ENCODE results near the gene MLLT10.
A peak's percentile ranks its signal among the peaks of the same experiment; 100 is the strongest.

Gene MLLT10

GRCh38 chr10:21751341-21752310 is 217.6 kb downstream of the MLLT10 start:
- no peaks in the 10 kb centered on the region for H3K9me3 Mint-ChIP-seq
- no peak overlapping the region for H3K4me3 Mint-ChIP-seq
- H3K27me3 Mint-ChIP-seq = no peaks in the 10 kb centered on the region
- peaks cover 8% of the 10 kb centered on the region for H3K4me1 Mint-ChIP-seq
- DNase-seq (no peak), ATAC-seq (no peak)
- peak overlapping the region in 1 of 2 donors; percentile 36 for H3K27ac Mint-ChIP-seq

- Mint-ChIP-seq H3K9me3 (no peaks in the 10 kb centered on the region), H3K4me3 (no peak overlapping the region), H3K27ac (peak overlapping the region in 1 of 2 donors; percentile 76), H3K27me3 (no peaks in the 10 kb centered on the region), H3K4me1 (no peaks in the 10 kb centered on the region)
- no peak for DNase-seq
- ATAC-seq = no peak
These were observed 219.7 kb downstream of the MLLT10 start for GRCh38 chr10:21753497-21754270.

GRCh38 chr10:21754410-21755011 is 220.5 kb downstream of the MLLT10 start:
- H3K9me3 Mint-ChIP-seq = no peaks in the 10 kb centered on the region

GRCh38 chr10:21756707-21757106 is 222.7 kb downstream of the MLLT10 start:
- ATAC-seq = no peak
- no peak overlapping the region for H3K4me3 Mint-ChIP-seq
- H3K27ac Mint-ChIP-seq = no peak overlapping the region
- no peaks in the 10 kb centered on the region for H3K9me3 Mint-ChIP-seq
- H3K4me1 Mint-ChIP-seq = no peaks in the 10 kb centered on the region
- no peak for DNase-seq
- H3K27me3 Mint-ChIP-seq = no peaks in the 10 kb centered on the region

More at GRCh38 chr10:21754410-21755011, 220.5 kb downstream of the MLLT10 start:
- no peak for ATAC-seq
- no peak overlapping the region for H3K4me3 Mint-ChIP-seq
- no peaks in the 10 kb centered on the region for H3K4me1 Mint-ChIP-seq
- no peak overlapping the region for H3K27ac Mint-ChIP-seq
- no peaks in the 10 kb centered on the region for H3K27me3 Mint-ChIP-seq
- DNase-seq = no peak

- no peak for DNase-seq
- no peak for ATAC-seq
- Mint-ChIP-seq H3K4me3 (no peak overlapping the region), H3K4me1 (no peaks in the 10 kb centered on the region), H3K27me3 (no peaks in the 10 kb centered on the region), H3K27ac (no peak overlapping the region), H3K9me3 (no peaks in the 10 kb centered on the region)
These were observed 223.3 kb downstream of the MLLT10 start for GRCh38 chr10:21757185-21757901.

- H3K27me3 Mint-ChIP-seq = no peaks in the 10 kb centered on the region
- H3K27ac Mint-ChIP-seq = no peak overlapping the region
- no peak overlapping the region for H3K4me3 Mint-ChIP-seq
- H3K9me3 Mint-ChIP-seq = no peaks in the 10 kb centered on the region
- DNase-seq (no peak), ATAC-seq (no peak)
- H3K4me1 Mint-ChIP-seq = no peaks in the 10 kb centered on the region
These were observed 224.2 kb downstream of the MLLT10 start for GRCh38 chr10:21758239-21758638.

GRCh38 chr10:21758696-21759095 is 224.7 kb downstream of the MLLT10 start:
- DNase-seq (no peak), ATAC-seq (no peak)
- Mint-ChIP-seq H3K9me3 (no peaks in the 10 kb centered on the region), H3K4me3 (no peak overlapping the region), H3K4me1 (no peaks in the 10 kb centered on the region), H3K27ac (no peak overlapping the region), H3K27me3 (no peaks in the 10 kb centered on the region)

GRCh38 chr10:21759232-21759631 is 225.2 kb downstream of the MLLT10 start:
- ATAC-seq (no peak), DNase-seq (no peak)
- H3K4me3 Mint-ChIP-seq = no peak overlapping the region
- no peaks in the 10 kb centered on the region for H3K4me1 Mint-ChIP-seq
- H3K27me3 Mint-ChIP-seq = no peaks in the 10 kb centered on the region
- no peaks in the 10 kb centered on the region for H3K9me3 Mint-ChIP-seq
- H3K27ac Mint-ChIP-seq = no peak overlapping the region

- no peaks in the 10 kb centered on the region for H3K27me3 Mint-ChIP-seq
- no peak overlapping the region for H3K27ac Mint-ChIP-seq
- ATAC-seq (no peak), DNase-seq (no peak)
- H3K9me3 Mint-ChIP-seq = no peaks in the 10 kb centered on the region
- H3K4me3 Mint-ChIP-seq = no peak overlapping the region
- H3K4me1 Mint-ChIP-seq = peaks cover 9% of the 10 kb centered on the region
These were observed 226.3 kb downstream of the MLLT10 start for GRCh38 chr10:21760332-21760731.

GRCh38 chr10:21764466-21765189 is 230.6 kb downstream of the MLLT10 start:
- Mint-ChIP-seq H3K9me3 (no peaks in the 10 kb centered on the region), H3K27me3 (no peaks in the 10 kb centered on the region), H3K27ac (peak overlapping the region in 1 of 2 donors; percentile 43), H3K4me1 (peaks cover 9% of the 10 kb centered on the region), H3K4me3 (no peak overlapping the region)
- ATAC-seq (peak; percentile 65), DNase-seq (no peak)

GRCh38 chr10:21769041-21769440 is 235.0 kb downstream of the MLLT10 start:
- Mint-ChIP-seq H3K9me3 (no peaks in the 10 kb centered on the region), H3K27ac (no peak overlapping the region), H3K4me1 (peaks cover 9% of the 10 kb centered on the region), H3K27me3 (no peaks in the 10 kb centered on the region), H3K4me3 (no peak overlapping the region)
- DNase-seq = no peak
- ATAC-seq = no peak

- DNase-seq = no peak
- H3K9me3 Mint-ChIP-seq = no peaks in the 10 kb centered on the region
- no peak overlapping the region for H3K4me3 Mint-ChIP-seq
- H3K27ac Mint-ChIP-seq = no peak overlapping the region
- no peak for ATAC-seq
- no peaks in the 10 kb centered on the region for H3K4me1 Mint-ChIP-seq
- H3K27me3 Mint-ChIP-seq = no peaks in the 10 kb centered on the region
These were observed 237.2 kb downstream of the MLLT10 start for GRCh38 chr10:21771219-21771618.

GRCh38 chr10:21776883-21777282 is 242.9 kb downstream of the MLLT10 start:
- peaks cover 3 to 14% of the 10 kb centered on the region in 2 donors for H3K9me3 Mint-ChIP-seq
- H3K27ac Mint-ChIP-seq = no peak overlapping the region
- no peaks in the 10 kb centered on the region for H3K27me3 Mint-ChIP-seq
- ATAC-seq (no peak), DNase-seq (no peak)
- no peak overlapping the region for H3K4me3 Mint-ChIP-seq
- H3K4me1 Mint-ChIP-seq = no peaks in the 10 kb centered on the region

GRCh38 chr10:21791276-21791675 is 257.2 kb downstream of the MLLT10 start:
- peaks cover 9 to 14% of the 10 kb centered on the region in 2 donors for H3K9me3 Mint-ChIP-seq
- H3K4me3 Mint-ChIP-seq = no peak overlapping the region
- no peaks in the 10 kb centered on the region for H3K27me3 Mint-ChIP-seq
- H3K27ac Mint-ChIP-seq = no peak overlapping the region
- H3K4me1 Mint-ChIP-seq = no peaks in the 10 kb centered on the region
- DNase-seq = no peak
- no peak for ATAC-seq
